Measurements from ENCODE around the gene SEMA5A.

SEMA5A gene

DNA sequence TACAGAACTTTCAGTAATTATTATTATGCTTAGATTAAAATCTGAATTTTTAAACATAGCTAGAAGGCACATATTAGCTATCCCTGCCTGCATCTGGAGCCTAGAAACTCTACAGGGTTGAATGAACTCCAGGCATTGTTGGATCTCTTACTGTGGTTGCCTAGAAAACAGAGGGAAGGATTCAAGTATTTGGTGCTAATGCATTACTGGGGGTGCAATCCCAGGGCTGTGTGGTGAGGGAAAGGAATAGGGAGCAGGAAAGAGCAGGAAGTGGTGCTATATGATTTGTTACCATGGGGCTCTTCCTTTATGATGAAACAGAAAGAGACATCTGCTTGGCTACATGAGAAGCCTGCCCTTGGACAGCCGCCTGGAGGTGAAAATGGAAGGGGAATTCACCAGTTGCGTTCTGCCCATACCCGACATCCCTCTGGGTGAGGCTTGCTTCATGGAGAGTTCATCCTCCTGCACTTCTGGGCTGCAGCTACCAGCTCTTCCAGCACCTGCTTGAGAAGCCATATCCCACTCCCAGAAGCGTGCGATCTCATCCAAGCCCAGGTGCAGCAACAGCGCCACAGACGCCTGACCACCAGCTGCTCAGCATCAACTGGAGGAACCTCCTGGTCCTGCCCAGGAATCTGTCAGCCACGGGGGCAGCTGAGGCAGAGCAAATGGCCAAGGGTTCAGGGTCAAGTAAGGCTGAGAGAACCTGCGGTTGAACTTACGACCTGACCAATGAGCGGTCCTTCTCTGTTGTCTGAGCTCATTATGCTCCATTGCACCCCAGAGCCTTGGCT, 362.8 kb downstream of the SEMA5A start:
- Histone ChIP-seq H2AFZ (ENCODE audit: low read length, unreplicated experiment) (no peak overlapping the region), H3K4me1 (ENCODE audit: control insufficient read depth, insufficient read depth, low read length, unreplicated experiment) (peaks cover 6% of the 10 kb centered on the region), H3K4me3 (ENCODE audit: low read depth, low read length) (no peak overlapping the region), H3K27me3 (ENCODE audit: insufficient read depth, low read length) (no peaks in the 10 kb centered on the region), H3K27ac (ENCODE audit: low read depth, low read length) (no peak overlapping the region), H3K36me3 (ENCODE audit: insufficient read depth, low read length) (no peaks in the 10 kb centered on the region), H3K79me2 (ENCODE audit: control insufficient read depth, insufficient read depth, low read length, unreplicated experiment) (no peaks in the 10 kb centered on the region)

DNA sequence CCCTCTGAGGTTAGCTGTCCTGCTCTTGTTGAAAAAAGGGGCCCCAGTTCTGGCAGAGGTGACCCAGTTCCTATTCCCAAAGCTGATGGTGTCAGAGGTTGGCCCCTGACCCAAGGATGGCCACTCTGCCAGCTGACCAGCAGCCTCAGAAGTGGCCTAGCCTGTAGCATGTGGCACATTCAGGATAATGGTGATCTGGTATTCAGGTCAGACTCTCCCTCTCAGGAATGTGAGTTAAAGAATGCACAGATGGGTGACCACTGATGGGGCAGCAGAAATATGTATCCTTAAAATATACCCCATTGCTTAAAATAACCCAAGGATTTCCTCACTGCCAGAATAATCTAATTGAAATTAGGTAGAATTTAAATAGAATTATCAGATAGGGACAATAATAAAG, 369.2 kb downstream of the SEMA5A start:
- Histone ChIP-seq H3K4me3 (ENCODE audit: low read depth, low read length) (no peak overlapping the region), H3K79me2 (ENCODE audit: control insufficient read depth, insufficient read depth, low read length, unreplicated experiment) (no peaks in the 10 kb centered on the region), H3K36me3 (ENCODE audit: insufficient read depth, low read length) (peaks cover 4% of the 10 kb centered on the region; the same call in 1 of the 2 replicates), H3K4me1 (ENCODE audit: control insufficient read depth, insufficient read depth, low read length, unreplicated experiment) (peaks cover 28% of the 10 kb centered on the region), H2AFZ (ENCODE audit: low read length, unreplicated experiment) (no peak overlapping the region), H3K27ac (ENCODE audit: low read depth, low read length) (no peak overlapping the region), H3K27me3 (ENCODE audit: insufficient read depth, low read length) (no peaks in the 10 kb centered on the region)

DNA sequence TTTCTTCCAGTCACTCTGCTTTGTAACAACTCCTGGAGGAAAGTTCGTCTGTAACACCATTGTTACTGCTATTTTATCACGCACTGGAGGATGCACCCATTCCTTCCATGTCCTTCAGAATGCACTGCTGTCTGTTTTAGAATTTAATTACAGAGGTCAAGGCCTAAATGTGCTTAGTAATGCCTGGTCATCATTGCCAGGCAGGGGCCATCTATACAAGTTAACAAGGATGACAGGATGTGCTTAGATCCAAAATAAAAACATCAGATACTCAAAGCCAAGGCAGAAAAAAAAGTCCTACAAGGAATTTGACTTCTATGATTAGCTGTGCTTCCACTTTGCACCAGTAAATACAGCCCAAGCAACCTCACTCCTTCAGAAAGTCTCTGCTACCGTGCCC, 371.4 kb downstream of the SEMA5A start:
- Histone ChIP-seq H3K27ac (ENCODE audit: low read depth, low read length) (peak overlapping the region; percentile 92), H3K4me3 (ENCODE audit: low read depth, low read length) (peak overlapping the region; percentile 6; the same call in 1 of the 2 replicates), H3K79me2 (ENCODE audit: control insufficient read depth, insufficient read depth, low read length, unreplicated experiment) (no peaks in the 10 kb centered on the region), H3K4me1 (ENCODE audit: control insufficient read depth, insufficient read depth, low read length, unreplicated experiment) (peaks cover 44% of the 10 kb centered on the region), H3K27me3 (ENCODE audit: insufficient read depth, low read length) (no peaks in the 10 kb centered on the region), H3K36me3 (ENCODE audit: insufficient read depth, low read length) (peaks cover 4% of the 10 kb centered on the region; the same call in 1 of the 2 replicates), H2AFZ (ENCODE audit: low read length, unreplicated experiment) (peak overlapping the region; percentile 51)

DNA sequence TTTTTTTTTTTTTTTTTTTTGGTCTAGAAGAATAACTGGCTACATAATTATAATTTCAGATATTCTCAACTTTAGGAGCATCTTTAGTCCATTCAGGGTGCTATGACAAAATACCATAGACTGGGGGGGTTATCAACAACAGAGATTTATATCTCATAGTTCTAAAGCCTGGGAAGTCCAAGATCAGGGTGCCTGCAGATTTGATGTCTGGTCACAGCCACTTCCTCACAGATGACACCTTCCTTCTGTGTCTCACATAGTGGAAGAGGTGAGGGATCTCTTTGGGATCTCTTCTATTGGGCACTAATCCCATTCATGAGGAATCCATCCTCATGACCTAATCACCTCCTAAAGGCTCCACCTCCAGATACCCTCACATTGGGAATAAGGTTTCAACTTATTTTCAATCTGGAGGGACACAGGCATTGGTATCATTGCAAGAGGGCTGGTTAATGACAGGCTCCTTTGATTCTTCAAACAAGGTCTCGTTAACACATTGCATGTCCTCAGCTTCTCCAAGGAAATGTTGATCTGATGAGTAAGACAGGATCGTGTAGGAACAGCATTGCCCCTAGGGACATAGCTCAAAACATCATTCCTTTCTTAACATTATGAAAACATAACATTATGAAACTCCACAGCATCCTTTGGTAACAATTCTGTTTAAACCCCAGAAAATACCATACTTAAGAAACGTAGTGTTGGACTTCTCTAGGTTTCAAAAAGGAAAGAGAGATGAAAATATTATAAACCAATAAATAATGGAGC, 372.4 kb downstream of the SEMA5A start:
- Histone ChIP-seq H3K36me3 (ENCODE audit: insufficient read depth, low read length) (peaks cover 4% of the 10 kb centered on the region; the same call in 1 of the 2 replicates), H2AFZ (ENCODE audit: low read length, unreplicated experiment) (no peak overlapping the region), H3K4me3 (ENCODE audit: low read depth, low read length) (peak overlapping the region; percentile 8; the same call in 1 of the 2 replicates), H3K27ac (ENCODE audit: low read depth, low read length) (peak overlapping the region; percentile 92), H3K4me1 (ENCODE audit: control insufficient read depth, insufficient read depth, low read length, unreplicated experiment) (peaks cover 54% of the 10 kb centered on the region), H3K79me2 (ENCODE audit: control insufficient read depth, insufficient read depth, low read length, unreplicated experiment) (no peaks in the 10 kb centered on the region), H3K27me3 (ENCODE audit: insufficient read depth, low read length) (no peaks in the 10 kb centered on the region)

DNA sequence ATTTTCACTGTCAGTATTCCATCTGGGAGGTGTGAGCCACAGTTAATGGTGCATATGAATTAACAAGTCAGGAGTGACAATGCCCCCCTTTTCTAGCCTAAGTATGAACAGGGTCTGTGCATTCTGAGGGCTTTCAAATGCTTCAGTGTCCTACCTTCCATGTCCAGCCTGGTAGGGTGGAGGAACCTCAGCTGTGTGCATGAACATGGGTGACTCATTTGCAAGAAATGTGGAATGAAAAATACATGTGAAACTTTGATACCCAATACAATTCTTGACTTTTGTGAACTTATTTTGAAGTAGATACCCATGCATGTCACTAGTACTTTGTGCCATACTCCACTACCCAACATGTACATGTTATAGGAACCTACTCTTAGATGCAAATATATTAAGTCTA, 375.8 kb downstream of the SEMA5A start:
- Histone ChIP-seq H3K79me2 (ENCODE audit: control insufficient read depth, insufficient read depth, low read length, unreplicated experiment) (no peaks in the 10 kb centered on the region), H3K4me1 (ENCODE audit: control insufficient read depth, insufficient read depth, low read length, unreplicated experiment) (peaks cover 59% of the 10 kb centered on the region), H3K27ac (ENCODE audit: low read depth, low read length) (no peak overlapping the region), H3K27me3 (ENCODE audit: insufficient read depth, low read length) (no peaks in the 10 kb centered on the region), H2AFZ (ENCODE audit: low read length, unreplicated experiment) (no peak overlapping the region), H3K36me3 (ENCODE audit: insufficient read depth, low read length) (peaks cover 4% of the 10 kb centered on the region; the same call in 1 of the 2 replicates), H3K4me3 (ENCODE audit: low read depth, low read length) (no peak overlapping the region)

DNA sequence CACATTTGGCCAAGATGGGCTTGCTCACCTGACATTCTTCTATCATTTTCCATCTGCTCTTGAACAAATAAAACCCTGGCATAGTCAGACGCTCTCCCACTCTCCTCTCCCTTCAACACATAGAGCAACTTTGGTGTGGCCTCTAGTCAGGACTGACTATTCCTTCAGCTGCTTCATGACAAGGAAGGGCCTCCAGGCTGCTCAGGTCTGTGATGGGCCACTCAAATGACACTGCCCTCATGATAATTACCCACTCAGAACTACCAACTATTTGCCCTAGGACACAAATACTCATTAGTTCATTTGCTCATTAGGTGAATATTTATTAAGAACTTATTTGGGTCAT, 376.3 kb downstream of the SEMA5A start:
- H3K4me3 ChIP-seq (ENCODE audit: low read depth, low read length), result no peak overlapping the region
- H3K36me3 ChIP-seq (ENCODE audit: insufficient read depth, low read length), result peaks cover 4% of the 10 kb centered on the region; the same call in 1 of the 2 replicates
- H3K27ac ChIP-seq (ENCODE audit: low read depth, low read length), result no peak overlapping the region
- no peaks in the 10 kb centered on the region for H3K27me3 ChIP-seq (ENCODE audit: insufficient read depth, low read length)
- H3K4me1 ChIP-seq (ENCODE audit: control insufficient read depth, insufficient read depth, low read length, unreplicated experiment), result peaks cover 54% of the 10 kb centered on the region
- no peak overlapping the region for H2AFZ ChIP-seq (ENCODE audit: low read length, unreplicated experiment)
- no peaks in the 10 kb centered on the region for H3K79me2 ChIP-seq (ENCODE audit: control insufficient read depth, insufficient read depth, low read length, unreplicated experiment)

DNA sequence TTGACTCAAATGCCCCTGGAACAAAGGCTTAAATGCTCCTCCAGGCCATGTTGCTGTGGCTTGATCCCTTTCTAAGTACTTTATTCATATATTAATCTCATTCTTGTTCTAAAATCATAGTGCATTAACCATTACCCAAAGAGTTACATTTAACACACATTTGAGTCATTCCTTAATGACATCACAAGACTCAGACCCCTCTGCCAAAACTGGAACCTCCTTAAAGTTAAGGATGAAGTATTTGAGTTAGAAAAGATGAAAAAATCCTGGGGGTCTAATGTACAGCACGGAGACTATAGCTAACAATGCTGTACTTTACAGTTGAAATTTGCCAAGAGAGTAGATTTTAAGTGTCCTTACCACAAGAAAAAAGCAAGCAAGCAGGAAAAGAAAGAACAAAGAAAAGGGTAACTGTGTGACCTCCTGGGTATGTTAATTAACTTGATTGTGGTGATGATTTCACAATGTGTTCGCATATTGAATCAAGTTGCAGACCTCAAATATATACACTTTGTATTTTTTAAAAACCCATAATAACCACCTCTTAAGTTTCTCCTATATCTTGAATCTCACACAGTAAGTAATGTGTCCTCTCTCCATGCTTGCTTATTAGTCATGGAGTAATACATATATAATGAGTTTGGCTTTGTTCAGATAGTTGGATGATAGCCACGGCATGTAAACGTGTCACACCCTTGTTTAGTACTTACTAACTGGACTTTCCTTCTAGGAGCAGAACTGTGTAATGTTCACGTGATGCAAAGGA, 376.9 kb downstream of the SEMA5A start:
- Histone ChIP-seq H3K27me3 (ENCODE audit: insufficient read depth, low read length) (no peaks in the 10 kb centered on the region), H2AFZ (ENCODE audit: low read length, unreplicated experiment) (peak overlapping the region; percentile 31), H3K36me3 (ENCODE audit: insufficient read depth, low read length) (peaks cover 4% of the 10 kb centered on the region; the same call in 1 of the 2 replicates)

DNA sequence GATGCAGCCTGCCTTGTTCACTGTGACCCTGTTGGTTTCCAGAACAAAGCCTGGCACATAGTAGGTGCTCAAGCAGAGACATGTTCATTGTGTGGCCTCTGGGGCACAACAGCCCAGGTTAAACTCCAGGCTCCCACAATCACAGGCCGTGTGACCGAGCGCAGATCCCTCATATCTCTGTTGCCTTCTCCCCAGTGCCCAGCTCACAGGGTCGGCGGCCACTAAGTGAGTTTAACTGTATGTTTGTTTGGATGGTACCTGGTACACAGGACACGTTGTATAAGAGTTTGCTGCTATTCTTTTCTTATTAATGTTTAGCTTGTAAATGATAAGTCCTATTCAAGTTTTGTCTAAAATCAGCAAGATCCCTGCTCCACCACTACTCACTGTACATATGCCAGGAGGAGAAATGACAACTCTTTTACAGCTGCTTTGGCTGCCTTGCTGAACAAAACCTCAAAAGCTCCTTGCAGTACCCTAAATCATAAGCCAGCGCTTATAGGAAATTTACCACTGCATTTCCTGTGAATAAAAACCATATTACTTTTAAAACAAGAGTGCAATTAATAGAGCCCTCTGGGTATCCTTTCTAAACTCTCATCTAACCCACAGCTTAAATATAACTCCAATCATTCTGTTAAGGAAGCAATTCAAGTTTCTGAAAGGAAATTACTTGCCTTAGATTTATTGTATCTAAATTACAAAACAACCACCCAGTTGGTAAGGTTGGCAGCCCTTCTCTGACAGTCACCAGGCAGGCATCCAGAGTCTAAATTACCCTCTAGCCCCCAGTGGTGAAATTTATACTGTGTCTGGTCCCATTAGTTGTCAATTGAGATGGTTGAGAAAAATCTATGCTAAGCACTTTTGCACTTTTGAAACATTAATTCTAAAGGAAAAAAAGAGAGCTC, 379.4 kb downstream of the SEMA5A start:
- no peaks in the 10 kb centered on the region for H3K36me3 ChIP-seq (ENCODE audit: insufficient read depth, low read length)
- H3K4me3 ChIP-seq (ENCODE audit: low read depth, low read length), result no peak overlapping the region
- H2AFZ ChIP-seq (ENCODE audit: low read length, unreplicated experiment), result no peak overlapping the region
- peaks cover 36% of the 10 kb centered on the region for H3K4me1 ChIP-seq (ENCODE audit: control insufficient read depth, insufficient read depth, low read length, unreplicated experiment)
- H3K27ac ChIP-seq (ENCODE audit: low read depth, low read length), result peak overlapping the region; percentile 18
- H3K27me3 ChIP-seq (ENCODE audit: insufficient read depth, low read length), result no peaks in the 10 kb centered on the region
- no peaks in the 10 kb centered on the region for H3K79me2 ChIP-seq (ENCODE audit: control insufficient read depth, insufficient read depth, low read length, unreplicated experiment)

More for the DNA sequence above, 376.9 kb downstream of the SEMA5A start:
- peak overlapping the region; percentile 32 for H3K27ac ChIP-seq (ENCODE audit: low read depth, low read length)
- H3K79me2 ChIP-seq (ENCODE audit: control insufficient read depth, insufficient read depth, low read length, unreplicated experiment), result no peaks in the 10 kb centered on the region
- H3K4me3 ChIP-seq (ENCODE audit: low read depth, low read length), result no peak overlapping the region
- H3K4me1 ChIP-seq (ENCODE audit: control insufficient read depth, insufficient read depth, low read length, unreplicated experiment), result peaks cover 48% of the 10 kb centered on the region

DNA sequence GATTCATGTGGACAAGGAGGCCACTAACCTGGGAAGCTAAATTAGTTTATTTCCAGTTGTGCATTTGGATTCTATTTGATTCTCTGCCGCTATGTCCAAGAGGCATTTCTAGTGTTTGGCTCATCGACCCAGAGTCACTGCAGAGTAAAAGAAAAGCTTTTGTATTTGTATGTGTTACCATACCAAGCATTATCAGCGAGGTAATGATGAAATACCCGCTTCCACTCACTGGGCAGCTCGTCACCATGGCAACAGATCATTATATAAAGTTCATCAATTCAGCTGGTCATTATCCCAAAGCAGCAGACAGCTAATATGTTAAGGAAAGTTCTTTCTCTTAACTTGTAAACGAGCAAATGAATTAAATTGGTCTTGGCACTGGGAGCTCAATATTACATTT, 380.3 kb downstream of the SEMA5A start:
- H3K4me1 ChIP-seq (ENCODE audit: control insufficient read depth, insufficient read depth, low read length, unreplicated experiment), result peaks cover 31% of the 10 kb centered on the region
- H3K4me3 ChIP-seq (ENCODE audit: low read depth, low read length), result no peak overlapping the region
- H2AFZ ChIP-seq (ENCODE audit: low read length, unreplicated experiment), result no peak overlapping the region
- H3K79me2 ChIP-seq (ENCODE audit: control insufficient read depth, insufficient read depth, low read length, unreplicated experiment), result no peaks in the 10 kb centered on the region
- H3K36me3 ChIP-seq (ENCODE audit: insufficient read depth, low read length), result no peaks in the 10 kb centered on the region
- no peaks in the 10 kb centered on the region for H3K27me3 ChIP-seq (ENCODE audit: insufficient read depth, low read length)
- no peak overlapping the region for H3K27ac ChIP-seq (ENCODE audit: low read depth, low read length)

DNA sequence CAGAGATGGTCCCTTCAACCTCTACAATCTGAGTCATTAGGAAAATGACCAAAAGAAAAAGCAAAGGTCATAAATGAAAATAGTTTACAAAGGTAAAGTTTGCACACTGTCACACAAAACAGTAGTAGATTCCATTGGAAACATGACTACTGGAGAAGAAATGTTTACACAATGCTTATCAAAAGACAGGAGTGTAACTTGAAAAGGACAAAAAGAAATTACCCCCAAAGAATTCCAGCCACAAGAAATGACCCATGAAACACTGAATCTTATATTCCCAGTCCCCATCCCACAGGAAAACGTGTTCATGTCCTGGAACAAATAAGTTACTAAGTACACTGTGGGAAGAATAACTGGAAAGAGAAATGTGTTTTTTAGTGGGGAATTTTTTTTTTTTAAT, 385.1 kb downstream of the SEMA5A start:
- H3K4me1 ChIP-seq (ENCODE audit: control insufficient read depth, insufficient read depth, low read length, unreplicated experiment), result no peaks in the 10 kb centered on the region
- no peaks in the 10 kb centered on the region for H3K79me2 ChIP-seq (ENCODE audit: control insufficient read depth, insufficient read depth, low read length, unreplicated experiment)
- no peak overlapping the region for H3K4me3 ChIP-seq (ENCODE audit: low read depth, low read length)
- no peak overlapping the region for H2AFZ ChIP-seq (ENCODE audit: low read length, unreplicated experiment)
- no peaks in the 10 kb centered on the region for H3K36me3 ChIP-seq (ENCODE audit: insufficient read depth, low read length)
- no peak overlapping the region for H3K27ac ChIP-seq (ENCODE audit: low read depth, low read length)
- H3K27me3 ChIP-seq (ENCODE audit: insufficient read depth, low read length), result no peaks in the 10 kb centered on the region
